HepG2 (cell line): ENCODE measurements around the gene CIAO3. TPM values are rescaled to one million over a fixed set of nuclear protein-coding genes. Genes with fewer than 3 reads are reported as not detected.
A peak's percentile ranks its signal among the peaks of the same experiment; 100 is the strongest.

Experiments
- AKAP8 ChIP-seq: sonication (generic); formaldehyde crosslinking; IDR thresholded peaks from 2 replicates; pipeline ENCODE4 v1.5.1; 2020; ENCODE audit warnings: mild to moderate bottlenecking, missing genetic modification reagents
- ARNTL ChIP-seq: sonication (generic); formaldehyde crosslinking; IDR thresholded peaks from 2 replicates; pipeline ENCODE4 v1.4.0; 2020; ENCODE audit warnings: mild to moderate bottlenecking, missing genetic modification reagents
- BCLAF1 ChIP-seq: fragments of 450-650 bp; IDR thresholded peaks from 2 replicates; pipeline ENCODE4 v1.6.1; 2017; ENCODE audit warnings: mild to moderate bottlenecking
- ISL2 ChIP-seq: sonication (generic); formaldehyde crosslinking; IDR thresholded peaks from 2 replicates; pipeline ENCODE4 v1.5.0; 2020; ENCODE audit warnings: missing genetic modification reagents
- KDM4B ChIP-seq: sonication (generic); formaldehyde crosslinking; IDR thresholded peaks from 2 replicates; pipeline ENCODE4 v1.4.0; 2020; ENCODE audit warnings: missing genetic modification reagents
- MXI1 ChIP-seq: IDR thresholded peaks from 3 replicates; pipeline ENCODE4 v1.6.1; 2012; ENCODE audit warnings: low read depth, low read length, inconsistent platforms, borderline replicate concordance
- PCBP1 ChIP-seq: fragments of 200-400 bp; formaldehyde crosslinking; IDR thresholded peaks from 2 replicates; pipeline ENCODE4 v1.6.1; 2017; ENCODE audit warnings: mild to moderate bottlenecking, low read depth, low read length, borderline replicate concordance
- PITX1 ChIP-seq: sonication (generic); formaldehyde crosslinking; IDR thresholded peaks from 2 replicates; pipeline ENCODE4 v1.5.1; 2020; ENCODE audit warnings: mild to moderate bottlenecking, missing genetic modification reagents
- POLR2G ChIP-seq: fragments of 200-400 bp; formaldehyde crosslinking; IDR thresholded peaks from 2 replicates; pipeline ENCODE4 v1.6.1; 2018; ENCODE audit warnings: mild to moderate bottlenecking, low read depth, low read length, moderate library complexity
- RAD51 ChIP-seq: fragments of 450-650 bp; IDR thresholded peaks from 2 replicates; pipeline ENCODE4 v1.6.1; 2016; ENCODE audit warnings: borderline replicate concordance
- SALL1 ChIP-seq: sonication (generic); formaldehyde crosslinking; IDR thresholded peaks from 2 replicates; pipeline ENCODE4 v1.8.0; 2022; ENCODE audit warnings: mild to moderate bottlenecking, missing genetic modification reagents
- TFAP4 ChIP-seq: sonication (generic); IDR thresholded peaks from 2 replicates; pipeline ENCODE4 v1.6.1; 2016; ENCODE audit warnings: low read depth, borderline replicate concordance
- ZBTB44 ChIP-seq: sonication (generic); formaldehyde crosslinking; IDR thresholded peaks from 2 replicates; pipeline ENCODE4 v1.4.0; 2020; ENCODE audit warnings: missing genetic modification reagents
- ZBTB46 ChIP-seq: sonication (generic); formaldehyde crosslinking; IDR thresholded peaks from 2 replicates; pipeline ENCODE4 v1.4.0; 2020; ENCODE audit warnings: mild to moderate bottlenecking, missing genetic modification reagents, borderline replicate concordance
- ZFX ChIP-seq: sonication (generic); formaldehyde crosslinking; IDR thresholded peaks from 2 replicates; pipeline ENCODE4 v1.4.0; 2020; ENCODE audit warnings: mild to moderate bottlenecking, low read depth, missing genetic modification reagents, moderate library complexity
- ZNF143 ChIP-seq: sonication (generic); formaldehyde crosslinking; IDR thresholded peaks from 2 replicates; pipeline ENCODE4 v1.4.0; 2020; ENCODE audit warnings: missing genetic modification reagents
- ZNF235 ChIP-seq: sonication (generic); formaldehyde crosslinking; IDR thresholded peaks from 2 replicates; pipeline ENCODE4 v1.8.1; 2023; ENCODE audit warnings: mild to moderate bottlenecking, missing genetic modification reagents, borderline replicate concordance
- ZNF30 ChIP-seq: sonication (generic); formaldehyde crosslinking; IDR thresholded peaks from 2 replicates; pipeline ENCODE4 v1.5.0; 2020; ENCODE audit warnings: mild to moderate bottlenecking, missing genetic modification reagents
- ZNF350 ChIP-seq: sonication (generic); formaldehyde crosslinking; IDR thresholded peaks from 2 replicates; pipeline ENCODE4 v1.4.0; 2020; ENCODE audit warnings: mild to moderate bottlenecking, low read depth, missing genetic modification reagents, borderline replicate concordance
- ZNF543 ChIP-seq: sonication (generic); formaldehyde crosslinking; IDR thresholded peaks from 2 replicates; pipeline ENCODE4 v1.4.0; 2020; ENCODE audit warnings: mild to moderate bottlenecking, missing genetic modification reagents
- ZNF580 ChIP-seq: IDR thresholded peaks from 2 replicates; pipeline ENCODE4 v1.6.1; 2016; ENCODE audit warnings: low read depth, borderline replicate concordance
- ZNF747 ChIP-seq: sonication (generic); formaldehyde crosslinking; IDR thresholded peaks from 2 replicates; pipeline ENCODE4 v1.8.1; 2023; ENCODE audit warnings: missing genetic modification reagents, mild to moderate bottlenecking, borderline replicate concordance
- polyA plus RNA-seq, 8 experiments: library from polyadenylated mRNA; depleted of rRNA in 3 of 8; stranded (reverse) in 7 of 8; unstranded in 1 of 8; fragments of >200 nt; fragmentation: Illumina TruSeq in 4 of 8; extraction: Trizol in 4 of 8; gene quantifications; 2 replicates each; pipeline versions ENCODE4 v1.2.1 to v1.2.3, GENCODE V29; 2011 to 2016; ENCODE audit warnings: low read depth in 4 of 8, missing spikeins in 1 of 8, mixed read lengths in 1 of 8; ENCODE audit not compliant: insufficient read depth in 1 of 8
- total RNA-seq, 5 experiments: library from RNA; depleted of rRNA; stranded (reverse); fragments of >200 nt; fragmentation: Illumina TruSeq; extraction: Trizol; gene quantifications; 2 replicates each; pipeline ENCODE4 v1.2.3, GENCODE V29; 2016; ENCODE audit warnings: low read depth in 1 of 5

Gene CIAO3
- total and polyA plus RNA-seq, 2 of the 13 experiments (the other 11 are each of a cell fraction or from before 2014, with no cell fraction given): 21.7 to 25.0 TPM

GRCh38 chr16:760545-761343, 19.9 kb upstream of the CIAO3 start, which contains the start of gene MSLN (continued):
- TF ChIP-seq ZNF543 (CRISPR knock-in tag) (0 out of 2 replicates have a peak, but pooled peaks have one; percentile 24), PCBP1 (peak; percentile 16; the same call in 1 of the 2 replicates), ZNF747 (CRISPR knock-in tag) (0 out of 2 replicates have a peak, but pooled peaks have one; percentile 46), ZNF580 (no peak), ZNF143 (0 out of 2 replicates have a peak, but pooled peaks have one; percentile 11), ZBTB44 (no peak), RAD51 (no peak), ARNTL (CRISPR knock-in tag) (peak; percentile 55; the same call in 1 of the 2 replicates), KDM4B (CRISPR knock-in tag) (no peak), ZNF235 (CRISPR knock-in tag) (no peak), POLR2G (0 out of 2 replicates have a peak, but pooled peaks have one; percentile 27), ZFX (peak; percentile 63; the same call in 1 of the 2 replicates), PITX1 (CRISPR knock-in tag) (0 out of 2 replicates have a peak, but pooled peaks have one; percentile 47), ZNF30 (CRISPR knock-in tag) (no peak), ZNF350 (CRISPR knock-in tag) (no peak; the same call in 1 of the 2 replicates), ZBTB46 (CRISPR knock-in tag) (no peak), MXI1 (no peak), BCLAF1 (no peak), SALL1 (peak; percentile 18; the same call in 1 of the 2 replicates), ISL2 (CRISPR knock-in tag) (0 out of 2 replicates have a peak, but pooled peaks have one; percentile 12), TFAP4 (0 out of 2 replicates have a peak, but pooled peaks have one; percentile 21), AKAP8 (CRISPR knock-in tag) (0 out of 2 replicates have a peak, but pooled peaks have one; percentile 31)
